Measurements from ENCODE around the gene SLC6A20.

GRCh38 chr3:45758871-45759270 lies 37.5 kb downstream of the SLC6A20 start:
- TF ChIP-seq, protein P1, sequence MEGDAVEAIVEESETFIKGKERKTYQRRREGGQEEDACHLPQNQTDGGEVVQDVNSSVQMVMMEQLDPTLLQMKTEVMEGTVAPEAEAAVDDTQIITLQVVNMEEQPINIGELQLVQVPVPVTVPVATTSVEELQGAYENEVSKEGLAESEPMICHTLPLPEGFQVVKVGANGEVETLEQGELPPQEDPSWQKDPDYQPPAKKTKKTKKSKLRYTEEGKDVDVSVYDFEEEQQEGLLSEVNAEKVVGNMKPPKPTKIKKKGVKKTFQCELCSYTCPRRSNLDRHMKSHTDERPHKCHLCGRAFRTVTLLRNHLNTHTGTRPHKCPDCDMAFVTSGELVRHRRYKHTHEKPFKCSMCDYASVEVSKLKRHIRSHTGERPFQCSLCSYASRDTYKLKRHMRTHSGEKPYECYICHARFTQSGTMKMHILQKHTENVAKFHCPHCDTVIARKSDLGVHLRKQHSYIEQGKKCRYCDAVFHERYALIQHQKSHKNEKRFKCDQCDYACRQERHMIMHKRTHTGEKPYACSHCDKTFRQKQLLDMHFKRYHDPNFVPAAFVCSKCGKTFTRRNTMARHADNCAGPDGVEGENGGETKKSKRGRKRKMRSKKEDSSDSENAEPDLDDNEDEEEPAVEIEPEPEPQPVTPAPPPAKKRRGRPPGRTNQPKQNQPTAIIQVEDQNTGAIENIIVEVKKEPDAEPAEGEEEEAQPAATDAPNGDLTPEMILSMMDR (IDR thresholded peaks at IDR 0.05 in 2 of 3, conservative IDR thresholded peaks at IDR 0.05 in 1 of 3; ENCODE audit: borderline replicate concordance in 1 of 3, insufficient read depth in 1 of 3, low read depth in 2 of 3, low read length in 2 of 3), result no peak
- TF ChIP-seq EGR1 (IDR thresholded peaks at IDR 0.05; ENCODE audit: low read depth) (no peak), SP1 (IDR thresholded peaks at IDR 0.05; ENCODE audit: low read depth) (no peak), POLR2A (IDR thresholded peaks at IDR 0.05; ENCODE audit: borderline replicate concordance, extremely low read depth, insufficient read depth, insufficient read length) (no peak)
